Panc1 (cell line): ENCODE data around the gene EPHB6. TPM values are rescaled to one million over a fixed set of nuclear protein-coding genes. Genes with fewer than 3 reads are reported as not detected.

Experiments used
- ATAC-seq: fragments of 200-7000 bp; cut with Tn5 transposase; 2 replicates; pipeline ENCODE4 v1.9.1; 2020; ENCODE audit warnings: mild to moderate bottlenecking, moderate library complexity
- BruUV-seq: library from RNA; stranded (reverse); fragments of 400-500 nt; replicated peaks from 2 replicates; lab custom pipeline; 2021; lab: Mats Ljungman, UMichigan
- CTCF ChIA-PET: fragments of 300-600 bp; sonication (Branson Sonifier 250); formaldehyde crosslinking; loops from one replicate; lab custom pipeline; 2022; ENCODE audit warnings: antibody characterized with exemption; lab: Charles Lee
- POLR2A ChIA-PET: fragments of 300-600 bp; sonication (Branson Sonifier 250); formaldehyde crosslinking; loops from one replicate; lab custom pipeline; 2022; ENCODE audit warnings: antibody characterized with exemption; lab: Charles Lee
- DNase-seq: peaks from one replicate; pipeline ENCODE4 v3.0.0-alpha.2; 2010; ENCODE audit warnings: low read depth, low spot score
- H3K27ac ChIP-seq: 2 replicates; pipeline ENCODE4 v1.5.1; 2011; ENCODE audit warnings: mild to moderate bottlenecking, low read length, inconsistent platforms
- H3K27me3 ChIP-seq: fragments of 200-500 bp; sonication (Bioruptor generic); 2 replicates; pipeline ENCODE4 v1.6.0; 2014; ENCODE audit warnings: low read length, inconsistent platforms; ENCODE audit not compliant: control insufficient read depth, insufficient read depth
- H3K36me3 ChIP-seq: fragments of 200-500 bp; sonication (Bioruptor generic); 2 replicates; pipeline ENCODE4 v1.5.1; 2014; ENCODE audit warnings: inconsistent platforms, mild to moderate bottlenecking, low read length, moderate library complexity; ENCODE audit not compliant: control insufficient read depth, insufficient read depth
- H3K4me1 ChIP-seq: 2 replicates; pipeline ENCODE4 v1.5.1; 2011; ENCODE audit warnings: inconsistent platforms, mild to moderate bottlenecking, low read length, moderate library complexity; ENCODE audit not compliant: control insufficient read depth, insufficient read depth
- H3K4me3 ChIP-seq, 2 experiments: 2 replicates each; pipeline ENCODE4 v1.5.1; 2011 to 2012; ENCODE audit warnings: low read depth in 2 of 2, low read length in 2 of 2, mild to moderate bottlenecking in 2 of 2, inconsistent platforms in 1 of 2, moderate library complexity in 1 of 2
- H3K9me3 ChIP-seq: fragments of 200-500 bp; sonication (Bioruptor generic); 2 replicates; pipeline ENCODE4 v1.5.1; 2014; ENCODE audit warnings: low read depth, mild to moderate bottlenecking, inconsistent platforms, low read length, moderate library complexity; ENCODE audit not compliant: control insufficient read depth, insufficient read depth
- POLR2AphosphoS5 ChIP-seq: IDR thresholded peaks from 2 replicates; pipeline ENCODE4 v1.6.1; 2012; ENCODE audit warnings: mild to moderate bottlenecking, low read depth, low read length, moderate library complexity
- SIN3A ChIP-seq: IDR thresholded peaks from 2 replicates; pipeline ENCODE4 v1.6.1; 2012; ENCODE audit warnings: low read depth, mild to moderate bottlenecking, low read length, moderate library complexity, borderline replicate concordance; ENCODE audit not compliant: insufficient read depth
- TCF7L2 ChIP-seq: IDR thresholded peaks from 2 replicates; pipeline ENCODE4 v1.6.1; 2011; ENCODE audit warnings: mild to moderate bottlenecking, low read depth, low read length, inconsistent platforms
- in situ Hi-C: cut with HindIII; loops from 2 replicates; pipeline ENCODE4 v1.10.0; 2016; ENCODE audit warnings: low sequenced_read_pairs, low pct_unique_long_range_greater_than_20kb
- intact Hi-C: fragments of 100-400 bp; cut with micrococcal nuclease; formaldehyde crosslinking; loops from one replicate; pipeline ENCODE4 v1.10.0; 2022; ENCODE audit not compliant: unreplicated experiment
- total RNA-seq: library from RNA; stranded (reverse); gene quantifications from one replicate; pipeline ENCODE4 v1.2.1, GENCODE V29; 2021; ENCODE audit not compliant: unreplicated experiment
- TF ChIP-seq, protein P1 (sequence below), 2 experiments: IDR thresholded peaks; 2 replicates each; pipeline ENCODE4 v1.6.1; 2011 to 2012; ENCODE audit warnings: low read depth in 2 of 2, control low read depth in 1 of 2, low read length in 1 of 2, mild to moderate bottlenecking in 1 of 2, moderate library complexity in 1 of 2; ENCODE audit not compliant: insufficient read depth in 1 of 2
- TF ChIP-seq, protein P2 (sequence below): fragments of 450-650 bp; IDR thresholded peaks from 2 replicates; pipeline ENCODE4 v1.5.1; 2017; ENCODE audit warnings: mild to moderate bottlenecking

The EPHB6 gene
- total RNA-seq, 1 experiment from 2014 or later: 0.54 TPM

DNA sequence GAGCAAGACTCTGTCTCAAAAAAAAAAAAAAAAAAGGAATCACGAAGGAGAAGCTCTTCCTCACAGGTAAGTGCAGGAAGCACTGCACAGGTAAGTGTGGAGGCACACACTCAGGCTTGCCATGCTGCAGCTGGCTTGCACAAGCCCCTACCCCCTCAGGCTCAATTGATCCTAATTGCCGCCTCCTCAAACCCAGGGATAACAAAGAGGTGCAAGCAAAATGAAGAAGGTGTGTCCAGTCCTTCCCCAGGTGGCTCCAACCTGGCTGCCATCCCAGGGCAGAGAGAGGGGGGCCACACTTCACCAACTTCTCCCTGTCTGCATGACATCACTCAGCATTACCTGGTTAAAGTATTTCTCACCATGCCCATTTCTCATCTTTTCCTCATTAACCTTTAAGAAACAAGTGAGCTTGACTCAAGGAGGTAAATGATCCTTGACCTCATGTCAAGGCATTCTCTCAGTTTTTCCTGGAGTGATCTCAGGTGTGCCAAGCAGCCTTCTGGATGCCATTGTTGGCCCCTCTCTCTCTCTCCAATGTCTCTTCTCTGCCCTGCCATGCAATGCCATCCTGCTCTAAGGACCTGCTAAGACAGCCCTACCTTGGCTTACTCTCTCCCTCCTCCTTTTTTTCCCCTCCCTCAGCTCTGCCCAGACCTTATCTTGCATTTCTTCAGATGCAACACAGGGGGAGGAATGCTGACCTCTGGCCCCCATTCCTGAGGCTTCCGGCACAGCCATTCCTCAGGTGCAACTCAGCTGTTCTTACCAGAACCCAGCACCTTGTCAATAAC, 43.7 kb downstream of the EPHB6 start:
- CTCF ChIA-PET: interaction anchor here (1.1 kb wide), 1 partner anchor 116 kb away, joined by 3 read pairs; no protein-coding TSS in a partner anchor
- BruUV-seq: no TSS peak

DNA sequence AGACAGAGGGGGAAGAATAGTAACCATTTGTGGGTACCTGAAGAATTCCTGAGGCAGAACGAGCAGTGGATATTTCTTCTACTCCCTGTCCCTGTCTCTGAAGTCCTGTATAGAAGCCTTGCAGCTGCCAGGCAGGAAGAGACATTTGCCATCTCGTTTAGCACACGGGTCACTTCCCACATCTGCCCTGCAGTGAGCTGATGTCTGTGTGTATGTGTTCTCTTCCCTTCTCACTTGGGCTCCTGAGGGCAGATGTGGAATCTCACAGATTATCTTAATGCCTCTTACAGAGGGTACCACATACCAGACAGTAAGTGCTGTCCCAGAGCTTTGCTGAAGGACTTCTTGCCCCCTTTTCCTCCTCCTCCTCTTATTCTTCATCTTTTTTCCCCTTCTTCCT, 44.8 kb downstream of the EPHB6 start:
- no peak for DNase-seq
- intact Hi-C loops: no loop called here
- TF ChIP-seq POLR2AphosphoS5 (no peak), TCF7L2 (no peak), SIN3A (no peak)
- TF ChIP-seq, protein P1, sequence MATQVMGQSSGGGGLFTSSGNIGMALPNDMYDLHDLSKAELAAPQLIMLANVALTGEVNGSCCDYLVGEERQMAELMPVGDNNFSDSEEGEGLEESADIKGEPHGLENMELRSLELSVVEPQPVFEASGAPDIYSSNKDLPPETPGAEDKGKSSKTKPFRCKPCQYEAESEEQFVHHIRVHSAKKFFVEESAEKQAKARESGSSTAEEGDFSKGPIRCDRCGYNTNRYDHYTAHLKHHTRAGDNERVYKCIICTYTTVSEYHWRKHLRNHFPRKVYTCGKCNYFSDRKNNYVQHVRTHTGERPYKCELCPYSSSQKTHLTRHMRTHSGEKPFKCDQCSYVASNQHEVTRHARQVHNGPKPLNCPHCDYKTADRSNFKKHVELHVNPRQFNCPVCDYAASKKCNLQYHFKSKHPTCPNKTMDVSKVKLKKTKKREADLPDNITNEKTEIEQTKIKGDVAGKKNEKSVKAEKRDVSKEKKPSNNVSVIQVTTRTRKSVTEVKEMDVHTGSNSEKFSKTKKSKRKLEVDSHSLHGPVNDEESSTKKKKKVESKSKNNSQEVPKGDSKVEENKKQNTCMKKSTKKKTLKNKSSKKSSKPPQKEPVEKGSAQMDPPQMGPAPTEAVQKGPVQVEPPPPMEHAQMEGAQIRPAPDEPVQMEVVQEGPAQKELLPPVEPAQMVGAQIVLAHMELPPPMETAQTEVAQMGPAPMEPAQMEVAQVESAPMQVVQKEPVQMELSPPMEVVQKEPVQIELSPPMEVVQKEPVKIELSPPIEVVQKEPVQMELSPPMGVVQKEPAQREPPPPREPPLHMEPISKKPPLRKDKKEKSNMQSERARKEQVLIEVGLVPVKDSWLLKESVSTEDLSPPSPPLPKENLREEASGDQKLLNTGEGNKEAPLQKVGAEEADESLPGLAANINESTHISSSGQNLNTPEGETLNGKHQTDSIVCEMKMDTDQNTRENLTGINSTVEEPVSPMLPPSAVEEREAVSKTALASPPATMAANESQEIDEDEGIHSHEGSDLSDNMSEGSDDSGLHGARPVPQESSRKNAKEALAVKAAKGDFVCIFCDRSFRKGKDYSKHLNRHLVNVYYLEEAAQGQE (IDR thresholded peaks at IDR 0.05; ENCODE audit: insufficient read depth in 1 of 2, low read depth in 2 of 2, low read length in 1 of 2): no peak
- TF ChIP-seq, protein P2, sequence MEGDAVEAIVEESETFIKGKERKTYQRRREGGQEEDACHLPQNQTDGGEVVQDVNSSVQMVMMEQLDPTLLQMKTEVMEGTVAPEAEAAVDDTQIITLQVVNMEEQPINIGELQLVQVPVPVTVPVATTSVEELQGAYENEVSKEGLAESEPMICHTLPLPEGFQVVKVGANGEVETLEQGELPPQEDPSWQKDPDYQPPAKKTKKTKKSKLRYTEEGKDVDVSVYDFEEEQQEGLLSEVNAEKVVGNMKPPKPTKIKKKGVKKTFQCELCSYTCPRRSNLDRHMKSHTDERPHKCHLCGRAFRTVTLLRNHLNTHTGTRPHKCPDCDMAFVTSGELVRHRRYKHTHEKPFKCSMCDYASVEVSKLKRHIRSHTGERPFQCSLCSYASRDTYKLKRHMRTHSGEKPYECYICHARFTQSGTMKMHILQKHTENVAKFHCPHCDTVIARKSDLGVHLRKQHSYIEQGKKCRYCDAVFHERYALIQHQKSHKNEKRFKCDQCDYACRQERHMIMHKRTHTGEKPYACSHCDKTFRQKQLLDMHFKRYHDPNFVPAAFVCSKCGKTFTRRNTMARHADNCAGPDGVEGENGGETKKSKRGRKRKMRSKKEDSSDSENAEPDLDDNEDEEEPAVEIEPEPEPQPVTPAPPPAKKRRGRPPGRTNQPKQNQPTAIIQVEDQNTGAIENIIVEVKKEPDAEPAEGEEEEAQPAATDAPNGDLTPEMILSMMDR: no peak
- ChIA-PET CTCF (no interaction called here), POLR2A (no interaction called here)
- H3K4me1 ChIP-seq: no peaks in the 10 kb centered on the region
- BruUV-seq: no TSS peak
- in situ Hi-C loops: no loop called here
- H3K27me3 ChIP-seq: no peaks in the 10 kb centered on the region
- no peak for ATAC-seq
- no peaks in the 10 kb centered on the region for H3K36me3 ChIP-seq
- no peak overlapping the region for H3K4me3 ChIP-seq
- H3K27ac ChIP-seq: no peak overlapping the region
- no peaks in the 10 kb centered on the region for H3K9me3 ChIP-seq

More for the DNA sequence above, 43.7 kb downstream of the EPHB6 start:
- DNase-seq: no peak
- Histone ChIP-seq H3K4me1 (no peaks in the 10 kb centered on the region), H3K36me3 (no peaks in the 10 kb centered on the region), H3K27me3 (no peaks in the 10 kb centered on the region), H3K27ac (no peak overlapping the region), H3K4me3 (no peak overlapping the region), H3K9me3 (no peaks in the 10 kb centered on the region)
- POLR2A ChIA-PET: no interaction called here
- in situ Hi-C loops (no loop called here), intact Hi-C loops (no loop called here)
- TF ChIP-seq TCF7L2 (no peak), SIN3A (no peak)
- TF ChIP-seq, protein P1 (IDR thresholded peaks at IDR 0.05; ENCODE audit: insufficient read depth in 1 of 2, low read depth in 2 of 2, low read length in 1 of 2): no peak
- TF ChIP-seq, protein P2: no peak
- ATAC-seq: no peak
